ENCODE measurements around the gene MTHFD1L. TPM values are rescaled to one million over a fixed set of nuclear protein-coding genes. Genes with fewer than 3 reads are reported as not detected.

Gene MTHFD1L
- polyA plus RNA-seq, 3 donors, result 0.25 to 1.3 (median 0.39) TPM

DNA sequence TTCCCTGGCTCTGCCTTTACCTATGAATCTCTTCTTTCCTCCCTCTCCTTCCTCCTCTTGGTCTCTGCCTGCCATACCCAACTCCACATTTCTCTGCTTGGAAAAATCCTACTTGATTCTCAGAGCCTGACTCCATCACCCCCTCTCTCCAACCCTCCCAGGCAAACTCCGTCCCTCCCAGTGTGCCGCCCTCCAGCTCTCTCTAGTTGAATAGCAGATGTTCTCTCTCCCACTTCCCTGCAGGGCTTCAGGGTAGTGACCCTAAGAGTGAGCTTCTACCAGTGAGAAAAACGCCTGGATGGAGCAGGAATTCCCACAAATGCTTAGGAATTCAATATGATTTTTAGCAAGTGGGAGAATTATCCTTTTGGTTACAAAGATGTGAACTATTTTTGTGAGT lies 141.6 kb downstream of the MTHFD1L start:
- peaks cover 0 to 7% (median 0%) of the 10 kb centered on the region in 7 donors for H3K9me3 Mint-ChIP-seq
- peak overlapping the region in 2 of 7 donors; percentile 15 to 67 for H3K27ac Mint-ChIP-seq
- TF ChIP-seq, protein P1, sequence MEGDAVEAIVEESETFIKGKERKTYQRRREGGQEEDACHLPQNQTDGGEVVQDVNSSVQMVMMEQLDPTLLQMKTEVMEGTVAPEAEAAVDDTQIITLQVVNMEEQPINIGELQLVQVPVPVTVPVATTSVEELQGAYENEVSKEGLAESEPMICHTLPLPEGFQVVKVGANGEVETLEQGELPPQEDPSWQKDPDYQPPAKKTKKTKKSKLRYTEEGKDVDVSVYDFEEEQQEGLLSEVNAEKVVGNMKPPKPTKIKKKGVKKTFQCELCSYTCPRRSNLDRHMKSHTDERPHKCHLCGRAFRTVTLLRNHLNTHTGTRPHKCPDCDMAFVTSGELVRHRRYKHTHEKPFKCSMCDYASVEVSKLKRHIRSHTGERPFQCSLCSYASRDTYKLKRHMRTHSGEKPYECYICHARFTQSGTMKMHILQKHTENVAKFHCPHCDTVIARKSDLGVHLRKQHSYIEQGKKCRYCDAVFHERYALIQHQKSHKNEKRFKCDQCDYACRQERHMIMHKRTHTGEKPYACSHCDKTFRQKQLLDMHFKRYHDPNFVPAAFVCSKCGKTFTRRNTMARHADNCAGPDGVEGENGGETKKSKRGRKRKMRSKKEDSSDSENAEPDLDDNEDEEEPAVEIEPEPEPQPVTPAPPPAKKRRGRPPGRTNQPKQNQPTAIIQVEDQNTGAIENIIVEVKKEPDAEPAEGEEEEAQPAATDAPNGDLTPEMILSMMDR (IDR thresholded peaks at IDR 0.05), result no peak

DNA sequence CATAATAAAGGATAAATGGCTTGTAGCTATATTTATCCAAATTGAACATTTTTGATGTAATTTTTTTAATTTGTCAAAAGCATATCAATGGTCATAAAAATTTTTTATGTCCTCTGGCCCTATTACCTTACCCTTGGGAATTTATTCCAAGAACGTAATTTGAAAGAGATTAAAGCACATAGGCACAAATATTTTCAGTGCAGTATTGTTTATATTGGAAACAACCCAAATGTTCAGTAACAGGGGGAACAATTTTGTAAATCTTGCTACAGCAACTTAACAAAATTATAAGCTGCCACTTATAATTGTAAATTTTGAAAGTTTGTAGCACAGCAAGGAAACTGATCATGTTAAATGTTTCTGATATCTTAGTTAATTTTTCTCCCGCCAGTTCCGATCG lies 142.4 kb downstream of the MTHFD1L start:
- Histone ChIP-seq H3K27me3 (ENCODE audit: control insufficient read depth in 2 of 2, insufficient read depth in 2 of 2, low read length in 2 of 2) (no peaks in the 10 kb centered on the region), H2AFZ (ENCODE audit: insufficient read depth, low read depth, low read length, poor library complexity, severe bottlenecking) (no peak overlapping the region), H3K4me1 (ENCODE audit: control insufficient read depth in 1 of 2, insufficient read depth in 2 of 2, low read length in 2 of 2) (peaks cover 32 to 33% of the 10 kb centered on the region in 2 donors), H3K4me2 (replicated peaks; ENCODE audit: extremely low read depth, low read length, poor library complexity, severe bottlenecking) (no peak overlapping the region), H3K9ac (ENCODE audit: insufficient read depth, low read length, poor library complexity, severe bottlenecking) (no peak overlapping the region), H3K36me3 (replicated peaks in 1 of 2; ENCODE audit: control insufficient read depth in 1 of 2, insufficient read depth in 2 of 2, low read length in 2 of 2) (no peaks in the 10 kb centered on the region), H3K9me3 (replicated peaks in 1 of 2; ENCODE audit: control insufficient read depth in 1 of 2, insufficient read depth in 1 of 2, low read length in 2 of 2) (no peaks in the 10 kb centered on the region), H4K20me1 (ENCODE audit: insufficient read depth, low read length) (no peaks in the 10 kb centered on the region), H3K79me2 (ENCODE audit: insufficient read depth, low read length) (no peaks in the 10 kb centered on the region), H3K27ac (ENCODE audit: low read depth in 1 of 2, low read length in 2 of 2) (no peak overlapping the region), H3K4me3 (replicated peaks in 1 of 3; ENCODE audit: low read depth in 2 of 3, low read length in 3 of 3) (no peak overlapping the region)
- no CpG with 5 or more reads among the region's 4 CpGs for WGBS (ENCODE audit: insufficient coverage)
- DNase-seq, result no peak
- intact Hi-C loops (cut with micrococcal nuclease), result no loop called here
- no peak overlapping the region for H3K4me3 Mint-ChIP-seq
- H3K27ac Mint-ChIP-seq, result no peak overlapping the region
- H3K4me1 Mint-ChIP-seq, result peaks cover 33% of the 10 kb centered on the region
- H3K27me3 Mint-ChIP-seq (ENCODE audit: low read depth in 3 of 3), result peaks cover 0 to 3% (median 0%) of the 10 kb centered on the region in 3 donors
- TF ChIP-seq, protein P1 (IDR thresholded peaks at IDR 0.05), result no peak
- H3K36me3 Mint-ChIP-seq, result no peaks in the 10 kb centered on the region
- H3K9me3 Mint-ChIP-seq, result peaks cover 0 to under 1% (median 0%) of the 10 kb centered on the region in 7 donors

More for the DNA sequence above, 141.6 kb downstream of the MTHFD1L start:
- Histone ChIP-seq H3K79me2 (ENCODE audit: insufficient read depth, low read length) (no peaks in the 10 kb centered on the region), H3K9ac (ENCODE audit: insufficient read depth, low read length, poor library complexity, severe bottlenecking) (no peak overlapping the region), H3K4me2 (replicated peaks; ENCODE audit: extremely low read depth, low read length, poor library complexity, severe bottlenecking) (no peak overlapping the region), H3K4me1 (ENCODE audit: control insufficient read depth in 1 of 2, insufficient read depth in 2 of 2, low read length in 2 of 2) (peaks cover 33 to 34% of the 10 kb centered on the region in 2 donors), H3K27ac (ENCODE audit: low read depth in 1 of 2, low read length in 2 of 2) (no peak overlapping the region), H3K27me3 (ENCODE audit: control insufficient read depth in 2 of 2, insufficient read depth in 2 of 2, low read length in 2 of 2) (no peaks in the 10 kb centered on the region), H3K9me3 (replicated peaks in 1 of 2; ENCODE audit: control insufficient read depth in 1 of 2, insufficient read depth in 1 of 2, low read length in 2 of 2) (peaks cover 0 to 5% of the 10 kb centered on the region in 2 donors), H3K36me3 (replicated peaks in 1 of 2; ENCODE audit: control insufficient read depth in 1 of 2, insufficient read depth in 2 of 2, low read length in 2 of 2) (no peaks in the 10 kb centered on the region), H3K4me3 (replicated peaks in 1 of 3; ENCODE audit: low read depth in 2 of 3, low read length in 3 of 3) (no peak overlapping the region), H2AFZ (ENCODE audit: insufficient read depth, low read depth, low read length, poor library complexity, severe bottlenecking) (no peak overlapping the region), H4K20me1 (ENCODE audit: insufficient read depth, low read length) (no peaks in the 10 kb centered on the region)
- peaks cover 0 to 3% (median 2%) of the 10 kb centered on the region in 3 donors for H3K27me3 Mint-ChIP-seq (ENCODE audit: low read depth in 3 of 3)
- no peak overlapping the region for H3K4me3 Mint-ChIP-seq
- WGBS (ENCODE audit: insufficient coverage), result no CpG with 5 or more reads among the region's 3 CpGs
- no peaks in the 10 kb centered on the region for H3K36me3 Mint-ChIP-seq
- no peak for DNase-seq
- intact Hi-C loops (cut with micrococcal nuclease), result no loop called here
- peaks cover 39% of the 10 kb centered on the region for H3K4me1 Mint-ChIP-seq

Data from CD14-positive monocyte (primary cell).